Activated T-helper 17 cell treated with anti-CD3 and anti-CD28 coated beads, Interleukin-2, amount 50 U/mL, for 72 hours (primary cell): Measurements from ENCODE around the gene UGT1A4. TPM values are rescaled to one million over a fixed set of nuclear protein-coding genes. Genes with fewer than 3 reads are reported as not detected.
"Not testable (repeated sequence)": the region's sequence is repeated elsewhere in the genome, so short reads cannot be mapped to it uniquely, and the experiment has no call there.

Source experiments
- ATAC-seq: fragments of 150-1000 bp; cut with Tn5 transposase; replicated peaks from 2 replicates; pipeline ENCODE4 v1.10.0; 2021; ENCODE audit warnings: mild to moderate bottlenecking, moderate library complexity
- H3K27ac Mint-ChIP-seq: one replicate; pipeline ENCODE4 v1.8.0; 2022; ENCODE audit warnings: mixed read lengths
- H3K27me3 Mint-ChIP-seq: one replicate; pipeline ENCODE4 v1.8.0; 2022; ENCODE audit warnings: mixed read lengths
- H3K36me3 Mint-ChIP-seq: one replicate; pipeline ENCODE4 v1.8.0; 2022; ENCODE audit warnings: low read depth, mild to moderate bottlenecking, mixed read lengths
- H3K4me1 Mint-ChIP-seq: one replicate; pipeline ENCODE4 v1.8.0; 2022; ENCODE audit warnings: mixed read lengths
- H3K4me3 Mint-ChIP-seq: one replicate; pipeline ENCODE4 v1.8.0; 2022; ENCODE audit warnings: mild to moderate bottlenecking, mixed read lengths
- H3K9me3 Mint-ChIP-seq: one replicate; pipeline ENCODE4 v1.8.0; 2022; ENCODE audit warnings: mixed read lengths
- total RNA-seq, 2 donors: library from RNA; stranded (reverse); gene quantifications; one replicate each; pipeline ENCODE4 v1.2.3, GENCODE V29; 2022

The UGT1A4 gene
- total RNA-seq, 2 donors from 2014 or later: not detected

GRCh38 chr2:233711312-233712008 lies 7.1 kb upstream of the UGT1A4 start:
- no peaks in the 10 kb centered on the region for H3K36me3 Mint-ChIP-seq
- H3K4me1 Mint-ChIP-seq: no peaks in the 10 kb centered on the region
- peaks cover 56% of the 10 kb centered on the region for H3K27me3 Mint-ChIP-seq
- H3K4me3 Mint-ChIP-seq: no peak overlapping the region
- peak; percentile 66 for ATAC-seq
- H3K27ac Mint-ChIP-seq: no peak overlapping the region
- H3K9me3 Mint-ChIP-seq: no peaks in the 10 kb centered on the region

GRCh38 chr2:233712611-233713261 lies 5.8 kb upstream of the UGT1A4 start, which contains the start of gene UGT1A5:
Gene UGT1A5 (plus strand): TSS chr2:233712907. CDS start chr2:233712992, 85 bp downstream.
- no peak for ATAC-seq
- Mint-ChIP-seq H3K36me3 (no peaks in the 10 kb centered on the region), H3K4me1 (no peaks in the 10 kb centered on the region), H3K9me3 (no peaks in the 10 kb centered on the region), H3K27ac (no peak within 1 kb of the TSS), H3K4me3 (no peak within 1 kb of the TSS), H3K27me3 (peaks cover 57% of the 10 kb centered on the region)

- H3K9me3 Mint-ChIP-seq: no peaks in the 10 kb centered on the region
- H3K27ac Mint-ChIP-seq: no peak overlapping the region
- H3K27me3 Mint-ChIP-seq: peaks cover 55% of the 10 kb centered on the region
- no peak overlapping the region for H3K4me3 Mint-ChIP-seq
- H3K36me3 Mint-ChIP-seq: no peaks in the 10 kb centered on the region
- H3K4me1 Mint-ChIP-seq: no peaks in the 10 kb centered on the region
- ATAC-seq: no peak
Measured at GRCh38 chr2:233713262-233713615, 5.3 kb upstream of the UGT1A4 start.

- no peaks in the 10 kb centered on the region for H3K9me3 Mint-ChIP-seq
- no peak overlapping the region for H3K27ac Mint-ChIP-seq
- no peak overlapping the region for H3K4me3 Mint-ChIP-seq
- peaks cover 53% of the 10 kb centered on the region for H3K27me3 Mint-ChIP-seq
- ATAC-seq: no peak
- no peaks in the 10 kb centered on the region for H3K4me1 Mint-ChIP-seq
- no peaks in the 10 kb centered on the region for H3K36me3 Mint-ChIP-seq
Measured at GRCh38 chr2:233714121-233714520, 4.4 kb upstream of the UGT1A4 start.

GRCh38 chr2:233728723-233729301 lies 10.3 kb downstream of the UGT1A4 start, which contains the start of gene UGT1A3:
Gene UGT1A3 (plus strand): TSS chr2:233729042. CDS start chr2:233729127, 85 bp downstream.
- Mint-ChIP-seq H3K4me1 (no peaks in the 10 kb centered on the region), H3K36me3 (no peaks in the 10 kb centered on the region), H3K27me3 (peaks cover 27% of the 10 kb centered on the region), H3K27ac (no peak within 1 kb of the TSS), H3K4me3 (no peak within 1 kb of the TSS), H3K9me3 (no peaks in the 10 kb centered on the region)
- no peak for ATAC-seq

- not testable (repeated sequence) for ATAC-seq, H3K36me3 Mint-ChIP-seq, H3K9me3 Mint-ChIP-seq, H3K4me1 Mint-ChIP-seq, H3K27ac Mint-ChIP-seq, H3K4me3 Mint-ChIP-seq
- H3K27me3 Mint-ChIP-seq: peaks cover 38% of the 10 kb centered on the region
Measured at GRCh38 chr2:233736868-233737653, 18.5 kb downstream of the UGT1A4 start.

- no peak overlapping the region for H3K4me3 Mint-ChIP-seq
- no peak for ATAC-seq
- no peaks in the 10 kb centered on the region for H3K4me1 Mint-ChIP-seq
- no peaks in the 10 kb centered on the region for H3K9me3 Mint-ChIP-seq
- H3K27me3 Mint-ChIP-seq: peaks cover 21% of the 10 kb centered on the region
- H3K36me3 Mint-ChIP-seq: no peaks in the 10 kb centered on the region
- no peak overlapping the region for H3K27ac Mint-ChIP-seq
Measured at GRCh38 chr2:233740870-233741269, 22.3 kb downstream of the UGT1A4 start.

GRCh38 chr2:233743464-233744259 lies 25.1 kb downstream of the UGT1A4 start:
- Mint-ChIP-seq H3K27me3 (peaks cover 22% of the 10 kb centered on the region), H3K4me1 (no peaks in the 10 kb centered on the region), H3K36me3 (no peaks in the 10 kb centered on the region), H3K27ac (no peak overlapping the region), H3K4me3 (no peak overlapping the region), H3K9me3 (no peaks in the 10 kb centered on the region)
- no peak for ATAC-seq

GRCh38 chr2:233745073-233745755 lies 26.7 kb downstream of the UGT1A4 start:
- Mint-ChIP-seq H3K27me3 (peaks cover 34% of the 10 kb centered on the region), H3K27ac (no peak overlapping the region), H3K36me3 (no peaks in the 10 kb centered on the region), H3K4me3 (no peak overlapping the region), H3K9me3 (peaks cover 3% of the 10 kb centered on the region), H3K4me1 (no peaks in the 10 kb centered on the region)
- no peak for ATAC-seq

- not testable (repeated sequence) for H3K36me3 Mint-ChIP-seq, H3K4me1 Mint-ChIP-seq, H3K27ac Mint-ChIP-seq, H3K4me3 Mint-ChIP-seq, H3K9me3 Mint-ChIP-seq, ATAC-seq
- H3K27me3 Mint-ChIP-seq: peaks cover 35% of the 10 kb centered on the region
Measured at GRCh38 chr2:233745838-233746237, 27.3 kb downstream of the UGT1A4 start.

GRCh38 chr2:233746475-233747282 lies 28.1 kb downstream of the UGT1A4 start:
- H3K4me3 Mint-ChIP-seq: no peak overlapping the region
- no peaks in the 10 kb centered on the region for H3K4me1 Mint-ChIP-seq
- H3K9me3 Mint-ChIP-seq: peaks cover 6% of the 10 kb centered on the region
- peaks cover 31% of the 10 kb centered on the region for H3K27me3 Mint-ChIP-seq
- H3K36me3 Mint-ChIP-seq: no peaks in the 10 kb centered on the region
- H3K27ac Mint-ChIP-seq: no peak overlapping the region
- no peak for ATAC-seq

GRCh38 chr2:233747283-233747544 lies 28.7 kb downstream of the UGT1A4 start:
- H3K4me1 Mint-ChIP-seq: no peaks in the 10 kb centered on the region
- H3K27me3 Mint-ChIP-seq: peaks cover 31% of the 10 kb centered on the region
- ATAC-seq: no peak
- H3K4me3 Mint-ChIP-seq: no peak overlapping the region
- no peak overlapping the region for H3K27ac Mint-ChIP-seq
- no peaks in the 10 kb centered on the region for H3K36me3 Mint-ChIP-seq
- H3K9me3 Mint-ChIP-seq: peaks cover 7% of the 10 kb centered on the region

GRCh38 chr2:233750689-233751088 lies 32.2 kb downstream of the UGT1A4 start:
- not testable (repeated sequence) for H3K4me3 Mint-ChIP-seq, H3K4me1 Mint-ChIP-seq, H3K36me3 Mint-ChIP-seq, H3K9me3 Mint-ChIP-seq, ATAC-seq, H3K27ac Mint-ChIP-seq
- H3K27me3 Mint-ChIP-seq: peaks cover 39% of the 10 kb centered on the region
